Activated naive CD4-positive, alpha-beta T cell (primary cell): ENCODE results near the gene ABCA3.
"Not testable (repeated sequence)": the region's sequence is repeated elsewhere in the genome, so short reads cannot be mapped to it uniquely, and the experiment has no call there.

Experiments
- DNase-seq, 4 experiments: peaks; one replicate each; lab custom pipeline; 2025; lab: John Stamatoyannopoulos, UW

Gene ABCA3

DNA sequence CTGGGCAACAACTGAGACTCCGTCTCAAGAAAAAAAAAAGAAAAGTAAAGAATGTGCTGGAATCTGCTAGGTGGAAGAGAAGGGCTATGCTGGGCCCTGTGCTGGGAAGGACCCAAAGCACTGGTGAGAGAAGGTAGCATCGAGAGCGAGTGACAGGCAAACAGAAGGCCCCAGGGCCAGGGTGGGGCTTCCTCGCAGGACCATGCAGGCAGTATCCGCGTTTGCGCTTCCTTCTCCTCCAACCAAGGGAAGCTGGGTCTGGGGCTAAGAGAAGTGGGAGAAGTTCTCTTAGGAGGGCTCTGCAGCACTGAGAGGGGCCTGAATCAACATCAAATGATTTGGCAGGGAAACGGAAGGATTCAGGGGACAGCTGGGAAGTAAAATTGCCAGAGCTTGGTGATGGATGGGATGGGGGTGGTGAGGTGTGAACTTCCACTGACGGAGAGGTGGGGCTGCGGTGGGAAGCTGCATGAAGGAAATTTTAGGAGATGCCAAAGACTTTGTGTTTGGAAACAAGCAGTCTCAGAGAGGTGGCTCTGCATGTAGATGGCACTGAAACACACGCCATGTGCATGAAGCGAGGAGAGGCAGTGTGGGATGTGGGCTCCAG, 83.9 kb downstream of the ABCA3 start:
- DNase-seq: no peak

DNA sequence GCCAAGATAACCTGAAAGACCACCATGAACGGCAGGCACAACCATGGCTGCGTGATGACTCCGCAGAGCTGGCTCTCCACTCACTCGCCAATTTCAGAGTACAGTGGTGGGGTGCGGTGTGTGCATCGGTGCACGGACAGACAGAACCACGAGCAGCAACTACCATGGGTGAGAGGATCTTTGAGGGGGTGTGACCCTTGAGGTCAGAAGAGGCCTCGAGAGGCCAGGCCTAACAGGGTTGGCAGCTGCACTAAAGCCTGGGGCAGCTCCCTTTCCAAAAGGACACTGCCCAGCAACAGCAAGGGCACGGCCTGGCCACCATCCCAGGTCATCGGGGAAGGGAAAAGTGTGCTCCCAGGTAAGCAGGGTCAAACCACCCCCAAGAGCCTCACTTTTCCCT, 87.2 kb downstream of the ABCA3 start:
- no peak for DNase-seq

DNA sequence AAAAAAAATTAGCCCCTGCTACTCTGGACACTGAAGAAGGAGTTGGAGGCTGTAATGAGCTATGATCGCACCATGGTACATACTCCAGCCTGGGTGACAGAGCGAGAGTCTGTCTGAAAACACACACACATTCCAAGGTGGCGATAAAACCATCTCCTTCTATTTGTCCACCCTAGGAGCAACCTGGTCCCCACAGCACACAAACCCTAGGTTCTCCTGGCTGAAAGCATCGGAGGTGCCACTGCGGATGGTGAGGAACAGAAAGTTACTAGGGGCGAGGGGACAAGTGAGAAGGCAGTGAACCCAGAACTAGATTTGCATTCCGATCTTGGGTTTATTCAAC, 87.8 kb downstream of the ABCA3 start:
- DNase-seq: no peak

- DNase-seq: peak; percentile 27 to 68 (median 50)
These were observed 89.0 kb downstream of the ABCA3 start, which contains the start of gene ECI1 for GRCh38 chr16:2251296-2252111. Gene ECI1 (minus strand): TSS chr16:2251587. CDS start chr16:2251566, 21 bp downstream.

DNA sequence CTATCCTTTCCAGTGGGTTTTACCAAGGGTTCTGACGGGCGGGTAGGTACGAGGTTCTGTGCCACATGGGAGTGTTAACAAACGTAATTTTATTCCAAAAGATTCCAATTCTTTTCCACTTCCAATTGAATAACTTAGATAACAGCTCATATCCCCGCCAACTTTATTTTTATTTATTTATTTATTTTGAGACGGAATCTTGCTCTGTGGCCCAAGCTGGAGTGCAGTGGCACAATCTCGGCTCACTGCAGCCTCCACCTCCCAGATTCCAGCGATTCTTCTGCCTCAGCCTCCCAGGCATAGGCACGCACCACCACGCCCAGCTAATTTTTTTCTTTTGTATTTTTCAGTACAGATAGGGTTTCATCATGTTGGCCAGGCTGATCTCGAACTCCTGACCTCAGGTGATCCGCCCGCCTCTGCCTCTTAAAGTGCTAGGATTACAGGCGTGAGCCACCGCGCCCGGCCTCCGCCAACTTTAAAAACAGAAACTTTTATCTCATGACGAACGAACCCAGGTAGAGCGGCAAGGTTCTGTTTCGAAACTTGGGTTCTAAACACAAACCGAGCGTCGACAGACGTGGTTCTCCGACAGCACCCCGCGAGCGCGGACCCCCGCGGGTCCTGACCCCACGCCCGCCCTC, 89.8 kb downstream of the ABCA3 start:
- peak in 1 of 4 experiments; percentile 40 for DNase-seq

DNA sequence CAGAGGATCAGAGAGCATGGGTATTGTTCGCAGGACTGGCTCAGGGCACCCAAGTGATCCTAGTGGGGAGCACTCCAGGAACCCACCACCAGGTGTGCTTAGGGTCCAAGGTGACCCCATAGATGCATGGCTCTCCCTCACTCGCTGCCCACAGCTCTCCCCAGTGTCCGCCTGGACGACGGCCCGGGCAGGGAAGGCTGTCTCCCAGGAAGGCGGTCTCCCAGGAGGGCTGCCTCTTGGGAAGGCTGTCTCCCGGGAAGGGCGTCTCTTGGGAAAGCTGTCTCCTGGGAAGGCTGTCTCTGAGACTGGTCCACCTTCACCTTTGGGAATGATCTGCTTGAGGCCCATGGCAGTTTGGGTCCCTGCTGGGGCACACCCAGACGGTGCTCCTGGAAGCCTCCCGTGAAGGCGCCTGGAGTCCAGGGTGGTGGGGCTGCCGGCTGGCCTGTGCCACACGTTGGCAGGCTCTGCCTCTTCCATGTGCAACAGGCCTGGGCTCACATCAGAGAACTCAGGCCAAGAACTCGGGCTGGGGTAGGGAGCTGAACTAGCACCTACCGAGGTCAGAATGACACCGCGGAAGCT, 94.1 kb downstream of the ABCA3 start:
- no peak for DNase-seq

- no peak for DNase-seq
These were observed 95.4 kb downstream of the ABCA3 start for GRCh38 chr16:2244926-2245795.

- DNase-seq: no peak
These were observed 96.2 kb downstream of the ABCA3 start for GRCh38 chr16:2244301-2244700.

- DNase-seq: no peak
These were observed 96.7 kb downstream of the ABCA3 start for GRCh38 chr16:2243781-2244180.

DNA sequence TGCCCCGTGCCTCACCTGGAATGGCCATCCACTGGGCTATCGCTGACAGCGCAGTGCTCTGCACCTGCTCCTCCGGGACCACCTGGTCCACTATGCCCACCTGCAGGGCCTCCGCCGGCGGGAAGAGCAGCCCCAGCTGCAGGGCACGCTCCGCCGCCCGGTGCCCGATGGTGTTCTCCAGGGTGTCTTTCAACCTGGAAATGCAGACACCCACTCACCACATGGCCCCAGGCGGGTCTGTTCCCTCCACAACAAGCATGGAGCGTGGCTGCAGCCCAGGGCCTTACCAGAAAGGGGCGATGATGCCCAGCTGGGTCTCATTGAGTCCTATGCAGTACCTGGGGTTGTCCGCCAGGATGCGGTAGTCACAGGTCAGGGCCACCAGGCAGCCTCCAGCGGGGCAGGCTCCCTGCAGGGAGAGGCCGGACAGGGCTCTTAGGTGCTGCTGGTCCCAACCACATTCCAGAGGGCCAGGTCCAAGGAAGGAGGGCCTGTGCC, 97.4 kb downstream of the ABCA3 start:
- DNase-seq: no peak

- no peak for DNase-seq
These were observed 97.9 kb downstream of the ABCA3 start for GRCh38 chr16:2242598-2242997.

- not testable (repeated sequence) for DNase-seq
These were observed 100.2 kb downstream of the ABCA3 start for GRCh38 chr16:2240331-2240730.

- no peak for DNase-seq
These were observed 101.5 kb downstream of the ABCA3 start for GRCh38 chr16:2238838-2239675.

DNA sequence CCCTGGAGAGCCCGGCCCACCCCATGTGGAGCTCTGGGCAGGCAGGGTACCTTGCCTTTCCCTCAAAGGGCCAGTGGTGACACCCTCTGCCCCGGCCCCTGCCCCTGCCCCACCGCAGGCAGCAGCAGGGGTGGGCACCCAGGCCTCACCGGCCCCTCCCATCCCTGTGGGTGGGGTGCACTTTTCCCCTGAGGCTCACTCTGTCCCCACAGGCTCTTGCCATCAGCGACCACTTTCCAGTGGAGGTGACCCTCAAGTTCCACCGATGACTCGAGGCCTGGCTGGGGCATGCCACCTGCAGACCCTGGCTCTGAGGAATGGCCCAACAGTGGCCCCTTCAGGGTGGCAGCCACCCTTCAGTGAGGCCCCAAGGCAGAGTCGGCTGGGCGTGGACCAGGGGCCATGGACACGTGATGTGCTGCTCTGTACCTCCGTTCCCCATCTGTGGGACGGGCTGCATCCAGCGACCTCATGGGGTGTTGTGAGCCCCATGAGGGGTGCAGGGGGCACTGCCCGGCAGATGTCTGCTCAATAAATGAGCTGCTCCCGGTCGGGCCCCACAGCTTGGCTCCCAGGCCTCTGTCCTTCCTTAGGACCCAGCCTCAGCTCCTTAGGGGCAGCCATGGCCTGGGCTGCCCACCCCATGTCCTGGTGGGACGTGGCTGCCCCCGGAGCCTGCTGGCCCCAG, 102.2 kb downstream of the ABCA3 start:
- DNase-seq: no peak

GRCh38 chr16:2237493-2238149, 102.9 kb downstream of the ABCA3 start:
- DNase-seq: no peak

DNA sequence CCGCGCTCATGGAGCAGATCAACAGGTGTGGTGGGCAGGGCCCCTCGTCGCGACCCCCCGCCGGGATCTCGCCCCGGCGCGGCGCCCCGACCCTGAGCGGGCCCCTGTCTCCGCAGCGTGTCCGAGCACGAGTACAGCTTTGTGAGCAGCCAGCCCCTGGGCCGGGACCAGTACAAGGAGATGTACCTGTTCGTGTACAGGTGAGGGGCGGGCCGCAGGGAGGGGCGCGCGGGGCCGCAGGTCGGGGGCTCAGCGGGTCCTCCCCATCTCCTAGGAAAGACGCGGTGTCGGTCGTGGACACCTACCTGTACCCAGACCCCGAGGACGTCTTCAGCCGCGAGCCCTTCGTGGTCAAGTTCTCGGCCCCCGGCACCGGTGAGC, 103.4 kb downstream of the ABCA3 start:
- DNase-seq: no peak

- no peak for DNase-seq
These were observed 104.0 kb downstream of the ABCA3 start, which contains the start of gene DNASE1L2 for GRCh38 chr16:2236337-2237101. Gene DNASE1L2 (plus strand): TSS chr16:2236444. CDS start chr16:2236817, 373 bp downstream.

DNA sequence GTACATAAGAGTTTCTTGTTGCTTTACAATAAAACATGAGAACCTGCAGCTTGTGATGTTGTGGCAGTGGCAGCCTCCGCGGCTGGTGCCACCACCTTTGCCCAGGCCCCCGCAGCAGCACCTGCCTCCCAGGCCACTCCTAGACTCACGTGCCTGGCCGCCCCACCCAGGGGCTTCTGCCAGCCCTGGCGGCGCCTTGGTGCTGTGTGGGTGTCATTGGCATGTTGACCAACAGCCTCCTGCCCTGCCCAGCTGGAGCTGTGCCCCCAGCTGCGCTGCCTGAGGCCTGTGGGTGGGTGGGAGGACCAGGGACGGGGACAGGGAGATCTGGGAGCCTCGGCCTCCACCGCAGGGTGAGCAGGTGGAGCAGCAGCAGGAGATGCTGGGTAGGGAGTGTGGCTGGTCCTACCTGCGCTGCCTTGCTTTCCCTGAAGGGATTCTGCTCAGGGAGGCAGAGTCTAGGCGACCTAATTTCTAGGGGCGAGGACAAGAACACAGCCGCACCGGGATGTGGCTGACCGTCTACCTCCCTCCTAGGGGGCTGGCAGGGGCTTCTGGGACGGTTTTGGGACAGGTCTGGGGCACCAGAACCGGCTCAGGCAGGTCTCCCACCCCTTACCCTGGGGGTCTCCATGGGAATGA, 104.7 kb downstream of the ABCA3 start:
- no peak for DNase-seq
